ENCODE data around the gene ABCD1. TPM values are rescaled to one million over a fixed set of nuclear protein-coding genes. Genes with fewer than 3 reads are reported as not detected.
"Not testable (repeated sequence)": the region's sequence is repeated elsewhere in the genome, so short reads cannot be mapped to it uniquely, and the experiment has no call there.

ABCD1 gene
- total RNA-seq, result 8.3 and 10.5 TPM in 2 replicates
- 14.2 and 14.8 TPM in 2 replicates for polyA plus RNA-seq

GRCh38 chrX:153724252-153725038, at the start of gene ABCD1, which contains the start of gene BCAP31:
TSS of gene ABCD1 (plus strand) at chrX:153724856. CDS start at chrX:153725267, 411 bp downstream.
TSS of gene BCAP31 (minus strand) at chrX:153724387. CDS start at chrX:153723244, 1,143 bp downstream.
- Histone ChIP-seq H3K36me3 (replicated peaks; ENCODE audit: insufficient read depth, low read depth) (no peaks in the 10 kb centered on the region), H3K9me3 (ENCODE audit: low read depth) (no peaks in the 10 kb centered on the region), H3K4me3 (peak within 1 kb of the TSS; percentile 38), H3K27me3 (no peaks in the 10 kb centered on the region), H3K79me2 (peaks cover 32% of the 10 kb centered on the region), H3K9me2 (replicated peaks; ENCODE audit: insufficient read depth) (no peaks in the 10 kb centered on the region), H3K4me1 (ENCODE audit: insufficient read depth) (peaks cover 32% of the 10 kb centered on the region), H3K27ac (peak within 1 kb of the TSS; percentile 94), H3K4me2 (peak within 1 kb of the TSS; percentile 85), H2AFZ (peak within 1 kb of the TSS; percentile 62), H4K20me1 (ENCODE audit: insufficient read depth, poor library complexity, severe bottlenecking) (peaks cover 9% of the 10 kb centered on the region)
- 27% methylated on average over 7 of the region's 88 CpGs for WGBS (ENCODE audit: low lambda C conversion rate, missing lambda C conversion rate)
- no peak for TF ChIP-seq CTCF (IDR thresholded peaks at IDR 0.05; ENCODE audit: poor library complexity)
- TF ChIP-seq EZH2 (IDR thresholded peaks at IDR 0.05; ENCODE audit: borderline replicate concordance), result no peak
- no peak for TF ChIP-seq EZH2phosphoT487 (IDR thresholded peaks at IDR 0.05; ENCODE audit: low read depth, severe bottlenecking, unreplicated experiment)
- peak; percentile 95 for DNase-seq (ENCODE audit: low spot score)

GRCh38 chrX:153681175-153681574, 43.5 kb upstream of the ABCD1 start:
- Histone ChIP-seq H3K4me3 (no peak overlapping the region), H3K27ac (no peak overlapping the region), H3K36me3 (replicated peaks; ENCODE audit: insufficient read depth, low read depth) (no peaks in the 10 kb centered on the region), H3K9me3 (ENCODE audit: low read depth) (no peaks in the 10 kb centered on the region), H3K4me2 (no peak overlapping the region), H3K79me2 (no peaks in the 10 kb centered on the region), H3K4me1 (ENCODE audit: insufficient read depth) (peaks cover 7% of the 10 kb centered on the region), H3K27me3 (no peaks in the 10 kb centered on the region), H3K9me2 (replicated peaks; ENCODE audit: insufficient read depth) (no peaks in the 10 kb centered on the region), H2AFZ (no peak overlapping the region), H4K20me1 (ENCODE audit: insufficient read depth, poor library complexity, severe bottlenecking) (no peaks in the 10 kb centered on the region)
- no peak for DNase-seq (ENCODE audit: low spot score)
- 78% methylated on average over 12 of the region's 12 CpGs for WGBS (ENCODE audit: low lambda C conversion rate, missing lambda C conversion rate)
- no peak for TF ChIP-seq EZH2 (IDR thresholded peaks at IDR 0.05; ENCODE audit: borderline replicate concordance)
- no peak for TF ChIP-seq EZH2phosphoT487 (IDR thresholded peaks at IDR 0.05; ENCODE audit: low read depth, severe bottlenecking, unreplicated experiment)
- TF ChIP-seq CTCF (IDR thresholded peaks at IDR 0.05; ENCODE audit: poor library complexity), result no peak

- not testable (repeated sequence) for H3K36me3 ChIP-seq (replicated peaks; ENCODE audit: insufficient read depth, low read depth); H3K9me2 ChIP-seq (replicated peaks; ENCODE audit: insufficient read depth); H3K79me2 ChIP-seq; H3K9me3 ChIP-seq (ENCODE audit: low read depth); H3K4me3 ChIP-seq; H4K20me1 ChIP-seq (ENCODE audit: insufficient read depth, poor library complexity, severe bottlenecking); H3K27me3 ChIP-seq; H3K4me1 ChIP-seq (ENCODE audit: insufficient read depth); DNase-seq (ENCODE audit: low spot score); H2AFZ ChIP-seq; H3K4me2 ChIP-seq
- 94% methylated on average over 8 of the region's 8 CpGs for WGBS (ENCODE audit: low lambda C conversion rate, missing lambda C conversion rate)
- H3K27ac ChIP-seq, result peak overlapping the region; percentile 55
Observed at GRCh38 chrX:153683486-153683885, 41.2 kb upstream of the ABCD1 start.

- TF ChIP-seq EZH2 (IDR thresholded peaks at IDR 0.05; ENCODE audit: borderline replicate concordance) (no peak), EZH2phosphoT487 (IDR thresholded peaks at IDR 0.05; ENCODE audit: low read depth, severe bottlenecking, unreplicated experiment) (no peak), CTCF (IDR thresholded peaks at IDR 0.05; ENCODE audit: poor library complexity) (no peak)
- Histone ChIP-seq H3K9me2 (replicated peaks; ENCODE audit: insufficient read depth) (no peaks in the 10 kb centered on the region), H3K4me1 (ENCODE audit: insufficient read depth) (peaks cover 10% of the 10 kb centered on the region), H3K4me2 (peak overlapping the region; percentile 56), H2AFZ (no peak overlapping the region), H3K27ac (peak overlapping the region; percentile 76), H4K20me1 (ENCODE audit: insufficient read depth, poor library complexity, severe bottlenecking) (peaks cover 2% of the 10 kb centered on the region), H3K27me3 (no peaks in the 10 kb centered on the region), H3K9me3 (ENCODE audit: low read depth) (no peaks in the 10 kb centered on the region), H3K4me3 (no peak overlapping the region), H3K36me3 (replicated peaks; ENCODE audit: insufficient read depth, low read depth) (no peaks in the 10 kb centered on the region), H3K79me2 (no peaks in the 10 kb centered on the region)
- DNase-seq (ENCODE audit: low spot score), result no peak
- WGBS (ENCODE audit: low lambda C conversion rate, missing lambda C conversion rate), result 48% methylated on average over 11 of the region's 21 CpGs
Observed at GRCh38 chrX:153684467-153685155, 40.0 kb upstream of the ABCD1 start.

Data from hepatocyte (in vitro differentiated cells).